DMS 273 (cell line): ENCODE data around the gene NBAS.
"Not testable (repeated sequence)": the region's sequence is repeated elsewhere in the genome, so short reads cannot be mapped to it uniquely, and the experiment has no call there.

Source experiments
- DNase-seq: peaks from one replicate; lab custom pipeline; 2025; ENCODE audit not compliant: unreplicated experiment; lab: John Stamatoyannopoulos, UW

NBAS gene

GRCh38 chr2:15485949-15486348 lies 75.2 kb downstream of the NBAS start:
- no peak for DNase-seq

- DNase-seq: no peak
Measured at GRCh38 chr2:15481000-15481399, 80.1 kb downstream of the NBAS start.

- no peak for DNase-seq
Measured at GRCh38 chr2:15480552-15480951, 80.6 kb downstream of the NBAS start.

GRCh38 chr2:15472876-15473275 lies 88.3 kb downstream of the NBAS start:
- DNase-seq: no peak

- no peak for DNase-seq
Measured at GRCh38 chr2:15472133-15472532, 89.0 kb downstream of the NBAS start.

- peak; percentile 4 for DNase-seq
Measured at GRCh38 chr2:15471606-15472005, 89.5 kb downstream of the NBAS start.

GRCh38 chr2:15460112-15460620 lies 101.0 kb downstream of the NBAS start:
- DNase-seq: no peak

- no peak for DNase-seq
Measured at GRCh38 chr2:15458277-15458676, 102.9 kb downstream of the NBAS start.

- no peak for DNase-seq
Measured at GRCh38 chr2:15457868-15458267, 103.3 kb downstream of the NBAS start.

- DNase-seq: no peak
Measured at GRCh38 chr2:15456352-15456751, 104.8 kb downstream of the NBAS start.

GRCh38 chr2:15450808-15451207 lies 110.3 kb downstream of the NBAS start:
- no peak for DNase-seq

GRCh38 chr2:15449556-15450236 lies 111.4 kb downstream of the NBAS start:
- peak; percentile 21 for DNase-seq

GRCh38 chr2:15448250-15448839 lies 112.8 kb downstream of the NBAS start:
- no peak for DNase-seq

GRCh38 chr2:15447381-15447780 lies 113.8 kb downstream of the NBAS start:
- no peak for DNase-seq

- no peak for DNase-seq
Measured at GRCh38 chr2:15446961-15447360, 114.2 kb downstream of the NBAS start.

GRCh38 chr2:15445891-15446562 lies 115.1 kb downstream of the NBAS start:
- no peak for DNase-seq

GRCh38 chr2:15439768-15440524 lies 121.2 kb downstream of the NBAS start:
- not testable (repeated sequence) for DNase-seq

- DNase-seq: not testable (repeated sequence)
Measured at GRCh38 chr2:15439366-15439765, 121.8 kb downstream of the NBAS start.

GRCh38 chr2:15436195-15436594 lies 124.9 kb downstream of the NBAS start:
- DNase-seq: no peak

- no peak for DNase-seq
Measured at GRCh38 chr2:15435474-15435873, 125.7 kb downstream of the NBAS start.

- no peak for DNase-seq
Measured at GRCh38 chr2:15432642-15433256, 128.4 kb downstream of the NBAS start.
